GM19023 (cell line): ENCODE data around the gene RENBP.

Source experiments
- ATAC-seq: cut with Tn5 transposase; IDR thresholded peaks from one replicate; pipeline ENCODE4 v1.9.1; 2021; ENCODE audit warnings: mild to moderate bottlenecking, moderate library complexity; ENCODE audit not compliant: unreplicated experiment

Gene RENBP

GRCh38 chrX:153903238-153903980 lies 41.0 kb downstream of the RENBP start:
- no peak for ATAC-seq

GRCh38 chrX:153902385-153902784 lies 42.1 kb downstream of the RENBP start:
- no peak for ATAC-seq

GRCh38 chrX:153901753-153902140 lies 42.7 kb downstream of the RENBP start:
- no peak for ATAC-seq

- ATAC-seq: peak; percentile 69
Measured at GRCh38 chrX:153900831-153901752, 43.4 kb downstream of the RENBP start.

- no peak for ATAC-seq
Measured at GRCh38 chrX:153897899-153898298, 46.5 kb downstream of the RENBP start.

GRCh38 chrX:153889123-153889522 lies 55.3 kb downstream of the RENBP start:
- ATAC-seq: no peak

GRCh38 chrX:153888344-153888743 lies 56.1 kb downstream of the RENBP start:
- no peak for ATAC-seq

- no peak for ATAC-seq
Measured at GRCh38 chrX:153887385-153887784, 57.1 kb downstream of the RENBP start.

GRCh38 chrX:153886915-153887314 lies 57.5 kb downstream of the RENBP start:
- ATAC-seq: no peak

GRCh38 chrX:153885968-153886903 lies 58.2 kb downstream of the RENBP start, which contains the start of gene L1CAM:
Gene L1CAM (minus strand): TSS chrX:153886173. CDS start chrX:153875836, 10,337 bp downstream.
- ATAC-seq: no peak
